ENCODE results near the gene MORN1.

DNA sequence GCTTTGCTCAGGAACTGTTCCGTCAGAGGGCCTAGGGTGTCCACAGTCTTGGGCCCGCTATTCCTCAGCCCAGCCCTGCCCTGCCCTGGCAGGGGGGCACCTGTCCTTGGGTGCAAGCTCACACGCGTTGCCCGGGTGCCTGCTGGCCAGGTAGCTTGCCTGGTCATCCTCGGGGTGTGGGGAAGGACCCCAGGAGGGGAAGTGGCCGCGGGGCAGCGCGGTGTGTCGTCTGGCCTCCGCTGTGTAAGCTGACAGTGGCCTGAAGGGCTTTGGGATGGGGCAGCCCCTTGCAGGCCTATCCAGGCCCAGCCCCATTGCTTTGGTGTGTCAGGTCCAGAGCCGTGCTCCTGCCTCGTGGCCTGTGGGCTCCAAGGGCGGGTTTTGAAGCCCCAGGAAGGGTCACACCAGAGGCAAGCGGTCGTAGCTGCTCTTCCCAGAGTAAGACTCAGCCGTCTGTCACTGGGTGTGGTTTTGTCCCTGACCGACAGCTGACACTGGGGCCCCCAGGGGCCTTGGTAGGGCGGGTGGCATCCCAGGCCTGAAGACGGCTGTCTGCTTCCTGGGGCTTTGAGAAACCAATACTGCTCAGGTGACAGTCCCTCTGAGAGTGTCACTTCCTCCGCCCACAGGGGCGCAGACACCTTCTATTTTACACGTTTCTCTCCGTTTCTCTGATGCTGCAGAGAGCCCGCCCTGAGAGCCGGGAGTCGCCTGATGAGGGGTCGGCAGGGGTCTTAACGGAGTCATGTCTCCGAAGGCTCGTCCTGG lies 91.2 kb downstream of the MORN1 start:
- TF ChIP-seq, protein P1, sequence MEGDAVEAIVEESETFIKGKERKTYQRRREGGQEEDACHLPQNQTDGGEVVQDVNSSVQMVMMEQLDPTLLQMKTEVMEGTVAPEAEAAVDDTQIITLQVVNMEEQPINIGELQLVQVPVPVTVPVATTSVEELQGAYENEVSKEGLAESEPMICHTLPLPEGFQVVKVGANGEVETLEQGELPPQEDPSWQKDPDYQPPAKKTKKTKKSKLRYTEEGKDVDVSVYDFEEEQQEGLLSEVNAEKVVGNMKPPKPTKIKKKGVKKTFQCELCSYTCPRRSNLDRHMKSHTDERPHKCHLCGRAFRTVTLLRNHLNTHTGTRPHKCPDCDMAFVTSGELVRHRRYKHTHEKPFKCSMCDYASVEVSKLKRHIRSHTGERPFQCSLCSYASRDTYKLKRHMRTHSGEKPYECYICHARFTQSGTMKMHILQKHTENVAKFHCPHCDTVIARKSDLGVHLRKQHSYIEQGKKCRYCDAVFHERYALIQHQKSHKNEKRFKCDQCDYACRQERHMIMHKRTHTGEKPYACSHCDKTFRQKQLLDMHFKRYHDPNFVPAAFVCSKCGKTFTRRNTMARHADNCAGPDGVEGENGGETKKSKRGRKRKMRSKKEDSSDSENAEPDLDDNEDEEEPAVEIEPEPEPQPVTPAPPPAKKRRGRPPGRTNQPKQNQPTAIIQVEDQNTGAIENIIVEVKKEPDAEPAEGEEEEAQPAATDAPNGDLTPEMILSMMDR (IDR thresholded peaks at IDR 0.05) = no peak
- TF ChIP-seq POLR2A (IDR thresholded peaks at IDR 0.05) = no peak

Data from right lobe of liver (tissue), 4 donors.